Vagina (tissue), 2 donors: Measurements from ENCODE around the gene SVBP. TPM values are rescaled to one million over a fixed set of nuclear protein-coding genes. Genes with fewer than 3 reads are reported as not detected.

ENCODE experiments used
- DNase-seq, 2 donors: peaks; one replicate each; pipeline ENCODE4 v3.0.0-alpha.2; 2017; ENCODE audit errors: extremely low spot score in 2 of 2
- H3K27ac ChIP-seq: fragments of 200-600 bp; sonication (generic); one replicate; pipeline ENCODE4 v1.5.1; 2019
- H3K27me3 ChIP-seq: fragments of 200-600 bp; sonication (generic); one replicate; pipeline ENCODE4 v1.5.1; 2019
- H3K36me3 ChIP-seq, 2 donors: fragments of 200-600 bp; sonication (generic); one replicate each; pipeline ENCODE4 v1.5.1; 2017 to 2019
- H3K4me1 ChIP-seq: fragments of 200-600 bp; sonication (generic); one replicate; pipeline ENCODE4 v1.5.1; 2019
- H3K4me3 ChIP-seq, 2 donors: fragments of 200-600 bp; sonication (generic); 1 replicate in 1 of 2; 2 replicates in 1 of 2; pipeline ENCODE4 v1.5.1; 2016 to 2019
- H3K9me3 ChIP-seq: fragments of 200-600 bp; sonication (generic); one replicate; pipeline ENCODE4 v1.5.1; 2019
- POLR2A ChIP-seq, 2 donors: fragments of 450-650 bp; IDR thresholded peaks; one replicate each; pipeline ENCODE4 v1.6.1; 2017; ENCODE audit warnings: antibody characterized with exemption in 2 of 2, mild to moderate bottlenecking in 2 of 2, moderate library complexity in 2 of 2
- POLR2AphosphoS5 ChIP-seq, 2 donors: sonication (generic); formaldehyde crosslinking; IDR thresholded peaks; one replicate each; pipeline ENCODE4 v1.9.0; 2017; ENCODE audit warnings: antibody characterized with exemption in 2 of 2, mild to moderate bottlenecking in 2 of 2, low read depth in 1 of 2; ENCODE audit not compliant: insufficient read depth in 1 of 2
- intact Hi-C: fragments of 100-400 bp; cut with DNase I; formaldehyde crosslinking; loops from one replicate; pipeline ENCODE4 v1.15.1; 2023
- total RNA-seq: library from RNA; depleted of rRNA; stranded (reverse); fragments of >200 nt; gene quantifications from one replicate; pipeline ENCODE4 v1.2.3, GENCODE V29; 2016
- TF ChIP-seq, protein P1 (sequence below), 3 experiments: fragments of 450-650 bp in 2 of 3; fragments of 200-600 bp in 1 of 3; sonication (generic) in 1 of 3; IDR thresholded peaks; one replicate each; pipeline ENCODE4 v1.5.1; 2017 to 2019; ENCODE audit warnings: antibody characterized with exemption in 3 of 3, mild to moderate bottlenecking in 2 of 3, moderate library complexity in 2 of 3

The SVBP gene
- total RNA-seq, 1 donor from 2014 or later = 23.8 TPM

DNA sequence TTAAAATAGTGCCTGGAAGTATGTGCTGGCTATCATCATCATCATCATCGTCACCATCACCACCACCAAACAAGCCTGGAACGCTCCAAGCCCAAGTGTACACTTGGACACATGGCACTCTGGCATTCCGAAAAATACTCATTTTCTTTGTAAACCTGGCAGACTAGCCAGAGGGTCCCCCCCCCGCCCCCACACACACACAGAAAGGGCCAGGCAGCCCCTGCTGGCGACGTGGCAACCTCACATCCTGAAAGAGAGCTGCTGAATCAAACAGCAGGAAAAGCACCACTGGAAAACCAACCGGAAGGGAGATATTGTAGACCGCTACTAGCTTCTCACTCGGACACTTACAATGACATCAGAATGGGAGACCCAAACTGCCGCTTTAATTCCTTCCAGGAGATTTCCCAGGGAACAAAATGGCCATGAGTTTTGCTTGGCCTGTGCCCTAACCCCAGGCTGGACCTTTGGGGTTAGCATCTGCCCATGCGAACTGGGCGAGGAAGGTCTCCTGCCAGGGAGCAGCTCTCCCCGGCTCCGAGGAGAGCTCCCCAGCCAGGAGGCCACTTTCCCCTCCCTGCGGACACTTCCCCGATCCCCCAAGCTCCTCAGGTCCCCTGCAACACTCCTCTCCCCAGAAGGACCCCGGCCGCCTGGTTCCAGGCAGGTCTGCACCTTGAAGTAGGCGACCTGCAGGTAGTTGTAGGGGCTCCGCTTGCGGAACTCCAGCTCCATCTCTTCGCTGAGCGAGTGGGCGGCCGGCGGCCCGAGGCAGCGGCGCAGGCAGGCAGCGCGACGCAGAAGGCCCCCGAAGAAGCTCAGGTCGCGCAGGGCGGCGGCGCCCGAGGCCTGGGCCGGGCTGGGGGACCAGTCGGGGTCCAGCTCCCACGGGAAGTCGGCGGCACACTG, 51.1 kb downstream of the SVBP start:
- DNase-seq = no peak
- H3K9me3 ChIP-seq = no peaks in the 10 kb centered on the region
- peak overlapping the region; percentile 78 to 85 for H3K4me3 ChIP-seq
- TF ChIP-seq POLR2AphosphoS5 (IDR thresholded peaks at IDR 0.05; ENCODE audit: insufficient read depth in 1 of 2, low read depth in 1 of 2) = no peak
- TF ChIP-seq, protein P1, sequence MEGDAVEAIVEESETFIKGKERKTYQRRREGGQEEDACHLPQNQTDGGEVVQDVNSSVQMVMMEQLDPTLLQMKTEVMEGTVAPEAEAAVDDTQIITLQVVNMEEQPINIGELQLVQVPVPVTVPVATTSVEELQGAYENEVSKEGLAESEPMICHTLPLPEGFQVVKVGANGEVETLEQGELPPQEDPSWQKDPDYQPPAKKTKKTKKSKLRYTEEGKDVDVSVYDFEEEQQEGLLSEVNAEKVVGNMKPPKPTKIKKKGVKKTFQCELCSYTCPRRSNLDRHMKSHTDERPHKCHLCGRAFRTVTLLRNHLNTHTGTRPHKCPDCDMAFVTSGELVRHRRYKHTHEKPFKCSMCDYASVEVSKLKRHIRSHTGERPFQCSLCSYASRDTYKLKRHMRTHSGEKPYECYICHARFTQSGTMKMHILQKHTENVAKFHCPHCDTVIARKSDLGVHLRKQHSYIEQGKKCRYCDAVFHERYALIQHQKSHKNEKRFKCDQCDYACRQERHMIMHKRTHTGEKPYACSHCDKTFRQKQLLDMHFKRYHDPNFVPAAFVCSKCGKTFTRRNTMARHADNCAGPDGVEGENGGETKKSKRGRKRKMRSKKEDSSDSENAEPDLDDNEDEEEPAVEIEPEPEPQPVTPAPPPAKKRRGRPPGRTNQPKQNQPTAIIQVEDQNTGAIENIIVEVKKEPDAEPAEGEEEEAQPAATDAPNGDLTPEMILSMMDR (IDR thresholded peaks at IDR 0.05) = peak in 2 of 3 experiments; percentile 25 to 29
- intact Hi-C loops = loop anchor here (5.0 kb wide), 1 partner anchor 84 kb away; the partner anchor contains the start of gene YBX1
- peak overlapping the region; percentile 87 for H3K27ac ChIP-seq
- H3K4me1 ChIP-seq = peaks cover 51% of the 10 kb centered on the region
- H3K27me3 ChIP-seq = no peaks in the 10 kb centered on the region
- no peaks in the 10 kb centered on the region for H3K36me3 ChIP-seq

DNA sequence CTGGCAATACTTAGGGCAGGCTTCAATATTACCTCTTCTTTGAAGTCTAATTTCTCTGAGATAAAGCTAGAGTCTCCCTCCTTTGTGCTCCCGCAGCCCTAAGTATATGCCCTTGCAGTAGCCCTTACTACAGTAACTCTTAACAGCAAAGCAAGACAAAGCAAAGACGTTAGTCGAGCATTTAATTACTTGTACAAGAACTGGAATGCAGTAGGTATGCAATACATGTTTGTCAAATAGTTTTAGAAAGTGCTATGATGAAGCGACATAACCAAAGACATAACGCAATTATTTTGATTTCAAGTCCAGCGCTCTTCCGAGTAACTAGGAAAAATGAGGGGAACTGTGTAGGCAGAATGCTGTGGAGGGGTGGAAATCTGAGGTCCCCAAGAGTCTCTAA, 51.9 kb downstream of the SVBP start:
- no peak for DNase-seq
- Histone ChIP-seq H3K36me3 (no peaks in the 10 kb centered on the region), H3K27ac (peak overlapping the region; percentile 87), H3K27me3 (no peaks in the 10 kb centered on the region), H3K9me3 (no peaks in the 10 kb centered on the region), H3K4me1 (peaks cover 51% of the 10 kb centered on the region), H3K4me3 (peak overlapping the region; percentile 78 to 85)
- TF ChIP-seq POLR2AphosphoS5 (IDR thresholded peaks at IDR 0.05; ENCODE audit: insufficient read depth in 1 of 2, low read depth in 1 of 2) (no peak), POLR2A (IDR thresholded peaks at IDR 0.05) (no peak)
- TF ChIP-seq, protein P1 (IDR thresholded peaks at IDR 0.05) = no peak
- intact Hi-C loops = loop anchor here (5.0 kb wide), 1 partner anchor 83 kb away; the partner anchor contains the start of gene YBX1

DNA sequence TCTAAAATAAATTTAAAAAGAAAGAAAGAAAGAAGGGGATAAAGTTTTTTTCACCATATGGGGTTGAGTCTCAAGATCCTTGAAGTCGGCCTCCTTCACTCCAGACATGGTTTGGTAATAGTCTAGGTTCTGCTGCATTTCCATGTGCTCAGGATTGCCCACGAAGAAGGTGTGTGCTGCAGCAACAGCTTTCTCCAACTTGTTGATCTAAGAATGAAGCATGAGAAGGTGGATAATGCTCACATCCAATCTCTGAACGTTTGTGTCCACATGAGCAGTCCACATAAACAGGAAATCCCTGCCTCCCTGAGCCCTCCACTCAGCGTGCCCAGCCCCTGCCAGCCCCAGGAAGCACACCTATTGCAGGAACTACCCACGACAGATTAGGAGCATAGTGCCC, 54.9 kb downstream of the SVBP start:
- H3K4me3 ChIP-seq = no peak overlapping the region
- no peaks in the 10 kb centered on the region for H3K9me3 ChIP-seq
- H3K27me3 ChIP-seq = no peaks in the 10 kb centered on the region
- TF ChIP-seq POLR2A (IDR thresholded peaks at IDR 0.05) = no peak
- TF ChIP-seq, protein P1 (IDR thresholded peaks at IDR 0.05) = no peak
- intact Hi-C loops = no loop called here
- H3K27ac ChIP-seq = no peak overlapping the region
- H3K4me1 ChIP-seq = peaks cover 28% of the 10 kb centered on the region
- no peak for DNase-seq
- peaks cover 0 to 25% of the 10 kb centered on the region in 2 donors for H3K36me3 ChIP-seq

DNA sequence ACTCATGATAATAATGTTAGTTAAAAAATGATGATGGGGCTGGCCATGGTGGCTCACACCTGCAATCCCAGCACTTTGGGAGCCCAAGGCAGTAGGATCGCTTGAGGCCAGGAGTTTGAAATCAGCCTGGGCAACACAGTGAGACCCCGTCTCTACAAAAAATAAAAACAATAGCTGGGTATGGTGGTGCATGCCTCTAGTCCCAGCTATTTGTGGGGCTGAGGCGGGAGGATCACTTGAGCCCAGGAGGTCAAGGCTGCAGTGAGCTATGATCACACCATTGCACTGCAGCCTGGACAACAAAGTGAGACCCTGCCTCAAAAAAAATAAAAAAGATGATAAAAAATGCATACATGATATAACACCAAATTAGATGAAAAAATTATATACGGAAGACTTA, 55.6 kb downstream of the SVBP start:
- intact Hi-C loops = no loop called here
- Histone ChIP-seq H3K36me3 (peaks cover 0 to 25% of the 10 kb centered on the region in 2 donors), H3K27ac (no peak overlapping the region), H3K9me3 (no peaks in the 10 kb centered on the region), H3K4me1 (peaks cover 28% of the 10 kb centered on the region), H3K4me3 (no peak overlapping the region), H3K27me3 (no peaks in the 10 kb centered on the region)
- no peak for TF ChIP-seq POLR2AphosphoS5 (IDR thresholded peaks at IDR 0.05; ENCODE audit: insufficient read depth in 1 of 2, low read depth in 1 of 2)
- no peak for DNase-seq

DNA sequence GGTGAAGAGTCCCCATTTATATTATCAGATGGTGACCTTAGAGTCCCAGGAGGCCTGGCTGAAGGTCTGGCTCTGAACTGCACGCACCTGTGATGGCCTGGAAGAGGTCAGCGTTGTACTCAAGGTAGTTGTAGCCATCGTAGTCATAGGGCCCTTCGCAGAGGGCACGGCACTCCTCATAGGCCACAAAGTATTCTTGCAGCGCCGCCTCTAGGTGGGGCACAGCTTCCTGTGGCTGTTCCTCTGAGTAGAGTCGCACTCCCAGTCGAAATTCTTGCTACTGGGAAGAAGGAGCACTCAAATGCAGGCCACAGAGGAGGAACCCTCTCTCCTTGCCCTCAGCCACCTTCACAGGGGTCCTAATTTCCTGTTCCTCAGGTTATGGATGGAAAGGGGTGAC, 58.1 kb downstream of the SVBP start:
- Histone ChIP-seq H3K4me1 (peaks cover 14% of the 10 kb centered on the region), H3K36me3 (peaks cover 0 to 49% of the 10 kb centered on the region in 2 donors), H3K9me3 (no peaks in the 10 kb centered on the region), H3K27me3 (no peaks in the 10 kb centered on the region), H3K4me3 (no peak overlapping the region), H3K27ac (no peak overlapping the region)
- DNase-seq = no peak
- intact Hi-C loops = no loop called here
- TF ChIP-seq POLR2A (IDR thresholded peaks at IDR 0.05) = no peak
- no peak for TF ChIP-seq POLR2AphosphoS5 (IDR thresholded peaks at IDR 0.05; ENCODE audit: insufficient read depth in 1 of 2, low read depth in 1 of 2)
- TF ChIP-seq, protein P1 (IDR thresholded peaks at IDR 0.05) = no peak
